SK-N-SH treated with all-trans-retinoic acid at 6 μM for 48 hours (cell line): ENCODE measurements around the gene RNF148.

Experiments used
- ATAC-seq: fragments of 200-7000 bp; cut with Tn5 transposase; 3 replicates; pipeline ENCODE4 v1.9.1; 2020; ENCODE audit warnings: mild to moderate bottlenecking, moderate library complexity
- BACH2 ChIP-seq: fragments of 250-450 bp; sonication (Bioruptor Pico); IDR thresholded peaks from 2 replicates; pipeline ENCODE4 v1.9.0; 2021; ENCODE audit warnings: mild to moderate bottlenecking, borderline replicate concordance
- CSDC2 ChIP-seq: fragments of 250-450 bp; sonication (Bioruptor Pico); IDR thresholded peaks from 2 replicates; pipeline ENCODE4 v1.5.0; 2020; ENCODE audit warnings: mild to moderate bottlenecking, moderate library complexity
- ESRRG ChIP-seq: fragments of 250-450 bp; sonication (Bioruptor Pico); IDR thresholded peaks from 2 replicates; pipeline ENCODE4 v1.6.1; 2021; ENCODE audit warnings: mild to moderate bottlenecking
- GLIS3 ChIP-seq: fragments of 250-450 bp; sonication (Bioruptor Pico); IDR thresholded peaks from 2 replicates; pipeline ENCODE4 v1.5.0; 2020; ENCODE audit warnings: mild to moderate bottlenecking, moderate library complexity
- ISL1 ChIP-seq: fragments of 250-450 bp; sonication (Bioruptor Pico); IDR thresholded peaks from 2 replicates; pipeline ENCODE4 v2.1.2; 2022; ENCODE audit warnings: mild to moderate bottlenecking, moderate library complexity
- OSR1 ChIP-seq: fragments of 250-450 bp; sonication (Bioruptor Pico); IDR thresholded peaks from 2 replicates; pipeline ENCODE4 v1.8.0; 2022; ENCODE audit warnings: moderate library complexity, mild to moderate bottlenecking, inconsistent platforms
- POU6F1 ChIP-seq: fragments of 250-450 bp; sonication (Bioruptor Pico); IDR thresholded peaks from 2 replicates; pipeline ENCODE4 v1.8.0; 2021; ENCODE audit warnings: low read depth, mild to moderate bottlenecking, moderate library complexity, borderline replicate concordance
- PPARA ChIP-seq: fragments of 250-450 bp; sonication (Bioruptor Pico); IDR thresholded peaks from 2 replicates; pipeline ENCODE4 v1.5.0; 2020; ENCODE audit warnings: mild to moderate bottlenecking, borderline replicate concordance
- RARB ChIP-seq: fragments of 250-450 bp; sonication (Bioruptor Pico); IDR thresholded peaks from 2 replicates; pipeline ENCODE4 v1.8.0; 2021; ENCODE audit warnings: mild to moderate bottlenecking, moderate library complexity
- SNAI2 ChIP-seq: fragments of 250-450 bp; sonication (Bioruptor Pico); IDR thresholded peaks from 2 replicates; pipeline ENCODE4 v1.5.0; 2020; ENCODE audit warnings: mild to moderate bottlenecking, moderate library complexity
- TCF4 ChIP-seq: fragments of 250-450 bp; sonication (Bioruptor Pico); IDR thresholded peaks from 2 replicates; pipeline ENCODE4 v1.8.0; 2021; ENCODE audit warnings: mild to moderate bottlenecking, moderate library complexity, borderline replicate concordance
- TOX ChIP-seq: fragments of 250-450 bp; sonication (Bioruptor Pico); IDR thresholded peaks from 2 replicates; pipeline ENCODE4 v1.8.0; 2021; ENCODE audit warnings: mild to moderate bottlenecking, moderate library complexity, borderline replicate concordance
- TSHZ2 ChIP-seq: fragments of 250-450 bp; sonication (Bioruptor Pico); IDR thresholded peaks from 2 replicates; pipeline ENCODE4 v1.5.0; 2020; ENCODE audit warnings: mild to moderate bottlenecking, moderate library complexity
- ZC3H10 ChIP-seq: fragments of 250-450 bp; sonication (Bioruptor Pico); IDR thresholded peaks from 2 replicates; pipeline ENCODE4 v1.5.1; 2021; ENCODE audit warnings: mild to moderate bottlenecking, moderate library complexity
- ZFP3 ChIP-seq: fragments of 250-450 bp; sonication (Bioruptor Pico); IDR thresholded peaks from 2 replicates; pipeline ENCODE4 v1.5.0; 2020; ENCODE audit warnings: mild to moderate bottlenecking, moderate library complexity
- ZFP30 ChIP-seq: fragments of 450-650 bp; formaldehyde crosslinking; IDR thresholded peaks from 2 replicates; pipeline ENCODE4 v1.5.0; 2022; ENCODE audit warnings: mild to moderate bottlenecking, moderate library complexity
- ZNF565 ChIP-seq: fragments of 450-650 bp; formaldehyde crosslinking; conservative IDR thresholded peaks from 2 replicates; pipeline ENCODE4 v1.5.0; 2020; ENCODE audit warnings: low read depth, mild to moderate bottlenecking, moderate library complexity
- ZNF8 ChIP-seq: fragments of 450-650 bp; formaldehyde crosslinking; IDR thresholded peaks from 2 replicates; pipeline ENCODE4 v1.5.0; 2020; ENCODE audit warnings: mild to moderate bottlenecking, moderate library complexity
- TF ChIP-seq, protein P1 (sequence below): fragments of 250-450 bp; sonication (Bioruptor Pico); IDR thresholded peaks from 2 replicates; pipeline ENCODE4 v1.8.0; 2020; ENCODE audit warnings: mild to moderate bottlenecking, moderate library complexity, borderline replicate concordance
- TF ChIP-seq, protein P2 (sequence below): fragments of 250-450 bp; sonication (Bioruptor Pico); IDR thresholded peaks from 2 replicates; pipeline ENCODE4 v1.5.1; 2021; ENCODE audit warnings: mild to moderate bottlenecking, moderate library complexity
- TF ChIP-seq, protein P3 (sequence below): fragments of 250-450 bp; sonication (Bioruptor Pico); IDR thresholded peaks from 2 replicates; pipeline ENCODE4 v1.5.1; 2020; ENCODE audit warnings: low read depth, mild to moderate bottlenecking, moderate library complexity

Gene RNF148

DNA sequence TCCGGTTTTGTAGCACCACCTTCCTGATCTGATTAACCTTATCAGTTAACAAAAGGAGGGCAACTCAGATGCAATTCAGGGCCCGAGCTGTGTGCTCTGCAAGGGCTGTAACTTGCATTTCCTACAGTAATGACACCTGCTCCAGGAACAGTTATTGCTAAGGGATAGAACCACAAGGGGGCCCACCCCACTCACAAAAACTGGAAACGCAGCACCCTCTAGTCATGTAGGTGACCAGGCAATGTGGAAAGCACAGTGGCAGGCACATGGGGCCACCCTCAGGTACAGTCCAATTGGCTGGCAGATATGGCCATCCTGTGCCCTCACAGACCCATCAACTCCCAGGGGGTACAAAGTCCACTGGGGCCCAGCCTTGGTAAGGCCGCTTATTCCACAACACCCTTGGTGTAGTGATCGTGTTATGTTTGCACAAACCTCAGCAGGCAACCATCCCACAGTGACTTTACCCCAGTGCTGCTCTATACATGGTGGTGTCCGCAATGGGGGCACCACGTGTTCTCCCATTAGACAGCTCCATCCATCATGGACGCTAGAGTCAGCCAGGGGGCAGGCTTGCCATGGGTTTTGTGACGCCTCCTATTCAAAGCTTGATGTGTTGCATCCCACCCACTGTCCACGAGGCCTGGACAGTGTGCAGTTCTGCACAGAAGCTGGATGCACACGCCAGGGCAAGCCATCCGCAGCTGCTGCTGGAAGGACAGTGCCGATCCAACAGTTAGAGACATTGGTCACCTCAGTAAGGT, 13.2 kb downstream of the RNF148 start:
- TF ChIP-seq ZFP30 (CRISPR knock-in tag): no peak
- TF ChIP-seq RARB (CRISPR knock-in tag): no peak
- TF ChIP-seq, protein P1, sequence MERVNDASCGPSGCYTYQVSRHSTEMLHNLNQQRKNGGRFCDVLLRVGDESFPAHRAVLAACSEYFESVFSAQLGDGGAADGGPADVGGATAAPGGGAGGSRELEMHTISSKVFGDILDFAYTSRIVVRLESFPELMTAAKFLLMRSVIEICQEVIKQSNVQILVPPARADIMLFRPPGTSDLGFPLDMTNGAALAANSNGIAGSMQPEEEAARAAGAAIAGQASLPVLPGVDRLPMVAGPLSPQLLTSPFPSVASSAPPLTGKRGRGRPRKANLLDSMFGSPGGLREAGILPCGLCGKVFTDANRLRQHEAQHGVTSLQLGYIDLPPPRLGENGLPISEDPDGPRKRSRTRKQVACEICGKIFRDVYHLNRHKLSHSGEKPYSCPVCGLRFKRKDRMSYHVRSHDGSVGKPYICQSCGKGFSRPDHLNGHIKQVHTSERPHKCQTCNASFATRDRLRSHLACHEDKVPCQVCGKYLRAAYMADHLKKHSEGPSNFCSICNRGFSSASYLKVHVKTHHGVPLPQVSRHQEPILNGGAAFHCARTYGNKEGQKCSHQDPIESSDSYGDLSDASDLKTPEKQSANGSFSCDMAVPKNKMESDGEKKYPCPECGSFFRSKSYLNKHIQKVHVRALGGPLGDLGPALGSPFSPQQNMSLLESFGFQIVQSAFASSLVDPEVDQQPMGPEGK: no peak
- TF ChIP-seq ZNF565: no peak
- TF ChIP-seq, protein P2, sequence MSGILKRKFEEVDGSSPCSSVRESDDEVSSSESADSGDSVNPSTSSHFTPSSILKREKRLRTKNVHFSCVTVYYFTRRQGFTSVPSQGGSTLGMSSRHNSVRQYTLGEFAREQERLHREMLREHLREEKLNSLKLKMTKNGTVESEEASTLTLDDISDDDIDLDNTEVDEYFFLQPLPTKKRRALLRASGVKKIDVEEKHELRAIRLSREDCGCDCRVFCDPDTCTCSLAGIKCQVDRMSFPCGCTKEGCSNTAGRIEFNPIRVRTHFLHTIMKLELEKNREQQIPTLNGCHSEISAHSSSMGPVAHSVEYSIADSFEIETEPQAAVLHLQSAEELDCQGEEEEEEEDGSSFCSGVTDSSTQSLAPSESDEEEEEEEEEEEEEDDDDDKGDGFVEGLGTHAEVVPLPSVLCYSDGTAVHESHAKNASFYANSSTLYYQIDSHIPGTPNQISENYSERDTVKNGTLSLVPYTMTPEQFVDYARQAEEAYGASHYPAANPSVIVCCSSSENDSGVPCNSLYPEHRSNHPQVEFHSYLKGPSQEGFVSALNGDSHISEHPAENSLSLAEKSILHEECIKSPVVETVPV (CRISPR knock-in tag): no peak
- TF ChIP-seq PPARA (CRISPR knock-in tag): no peak
- TF ChIP-seq OSR1 (CRISPR knock-in tag): no peak
- TF ChIP-seq ISL1: no peak
- no peak for TF ChIP-seq POU6F1 (CRISPR knock-in tag)
- TF ChIP-seq CSDC2 (CRISPR knock-in tag): no peak
- no peak for TF ChIP-seq ZC3H10 (CRISPR knock-in tag)
- TF ChIP-seq SNAI2 (CRISPR knock-in tag): no peak
- TF ChIP-seq, protein P3, sequence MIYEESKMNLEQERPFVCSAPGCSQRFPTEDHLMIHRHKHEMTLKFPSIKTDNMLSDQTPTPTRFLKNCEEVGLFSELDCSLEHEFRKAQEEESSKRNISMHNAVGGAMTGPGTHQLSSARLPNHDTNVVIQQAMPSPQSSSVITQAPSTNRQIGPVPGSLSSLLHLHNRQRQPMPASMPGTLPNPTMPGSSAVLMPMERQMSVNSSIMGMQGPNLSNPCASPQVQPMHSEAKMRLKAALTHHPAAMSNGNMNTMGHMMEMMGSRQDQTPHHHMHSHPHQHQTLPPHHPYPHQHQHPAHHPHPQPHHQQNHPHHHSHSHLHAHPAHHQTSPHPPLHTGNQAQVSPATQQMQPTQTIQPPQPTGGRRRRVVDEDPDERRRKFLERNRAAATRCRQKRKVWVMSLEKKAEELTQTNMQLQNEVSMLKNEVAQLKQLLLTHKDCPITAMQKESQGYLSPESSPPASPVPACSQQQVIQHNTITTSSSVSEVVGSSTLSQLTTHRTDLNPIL: no peak
- TF ChIP-seq TOX (CRISPR knock-in tag): no peak
- TF ChIP-seq TCF4 (CRISPR knock-in tag): no peak
- TF ChIP-seq ESRRG (CRISPR knock-in tag): no peak
- TF ChIP-seq, all 23 proteins: peak for 0
- no peak for ATAC-seq

- no peak for ATAC-seq
- TF ChIP-seq, protein P3: no peak
- TF ChIP-seq ESRRG (CRISPR knock-in tag): no peak
These were observed 14.2 kb downstream of the RNF148 start for GRCh38 chr7:122688400-122688998.

DNA sequence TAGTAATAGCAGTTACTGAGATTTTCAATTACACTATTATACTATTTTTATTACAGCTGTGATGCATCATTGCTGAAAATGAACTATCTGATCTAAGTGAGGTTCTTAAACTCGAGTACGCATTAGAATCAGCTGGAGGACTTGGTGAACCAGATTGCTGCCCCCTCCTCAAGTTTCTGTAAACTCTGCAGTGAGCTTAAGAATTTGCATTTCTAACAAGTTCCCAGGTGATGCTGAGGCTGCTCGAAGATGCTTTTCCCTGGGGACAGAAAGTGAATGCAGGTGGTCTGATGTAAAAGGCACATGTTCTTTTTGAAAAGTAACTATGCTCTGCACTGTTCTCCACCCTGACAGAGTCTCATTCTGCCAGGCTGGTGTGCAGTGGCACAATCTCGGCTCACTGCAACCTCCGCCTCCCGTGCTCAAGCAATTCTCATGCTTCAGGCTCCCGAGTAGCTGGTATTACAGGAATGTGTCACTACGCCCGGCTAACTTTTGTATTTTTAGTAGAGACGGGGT, 16.3 kb downstream of the RNF148 start:
- TF ChIP-seq OSR1 (CRISPR knock-in tag) (no peak), CSDC2 (CRISPR knock-in tag) (no peak), ZC3H10 (CRISPR knock-in tag) (no peak), SNAI2 (CRISPR knock-in tag) (no peak), BACH2 (CRISPR knock-in tag) (no peak), TSHZ2 (no peak), RARB (CRISPR knock-in tag) (no peak), ZNF565 (no peak), GLIS3 (CRISPR knock-in tag) (no peak), ESRRG (CRISPR knock-in tag) (no peak), ZFP3 (CRISPR knock-in tag) (no peak), ZNF8 (no peak), POU6F1 (CRISPR knock-in tag) (no peak), PPARA (CRISPR knock-in tag) (no peak), TCF4 (CRISPR knock-in tag) (no peak)
- TF ChIP-seq, protein P3: no peak
- no peak for ATAC-seq
